HG03095 (cell line): ENCODE measurements around the gene CFAP298.
"Not testable (repeated sequence)": the region's sequence is repeated elsewhere in the genome, so short reads cannot be mapped to it uniquely, and the experiment has no call there.

Source experiments
- ATAC-seq: cut with Tn5 transposase; IDR thresholded peaks from one replicate; pipeline ENCODE4 v1.9.1; 2021; ENCODE audit warnings: moderate library complexity; ENCODE audit not compliant: unreplicated experiment

Gene CFAP298

GRCh38 chr21:32612075-32612998, at the start of gene CFAP298:
Gene CFAP298, minus strand, starts transcription at chr21:32612377. Its CDS starts 134 bp downstream, at chr21:32612243.
- peak; percentile 97 for ATAC-seq

GRCh38 chr21:32661026-32661782, 49.0 kb upstream of the CFAP298 start:
- ATAC-seq, result not testable (repeated sequence)

- no peak for ATAC-seq
Observed at GRCh38 chr21:32658524-32658923, 46.3 kb upstream of the CFAP298 start.

GRCh38 chr21:32653326-32653901, 41.2 kb upstream of the CFAP298 start:
- no peak for ATAC-seq

- ATAC-seq, result no peak
Observed at GRCh38 chr21:32648165-32648564, 36.0 kb upstream of the CFAP298 start.

- no peak for ATAC-seq
Observed at GRCh38 chr21:32645261-32646182, 33.3 kb upstream of the CFAP298 start.

- ATAC-seq, result no peak
Observed at GRCh38 chr21:32641710-32642698, 29.8 kb upstream of the CFAP298 start.

- ATAC-seq, result no peak
Observed at GRCh38 chr21:32626621-32627196, 14.5 kb upstream of the CFAP298 start.

- not testable (repeated sequence) for ATAC-seq
Observed at GRCh38 chr21:32618218-32618617, 6.0 kb upstream of the CFAP298 start.

GRCh38 chr21:32613436-32614043, 1.4 kb upstream of the CFAP298 start:
- no peak for ATAC-seq

GRCh38 chr21:32612999-32613337, 791 bp upstream of the CFAP298 start:
- no peak for ATAC-seq

GRCh38 chr21:32611471-32611997, 643 bp downstream of the CFAP298 start:
- ATAC-seq, result no peak

GRCh38 chr21:32610940-32611339, 1.2 kb downstream of the CFAP298 start:
- ATAC-seq, result not testable (repeated sequence)

GRCh38 chr21:32608851-32609250, 3.3 kb downstream of the CFAP298 start:
- ATAC-seq, result no peak

GRCh38 chr21:32605469-32605868, 6.7 kb downstream of the CFAP298 start:
- no peak for ATAC-seq

- ATAC-seq, result no peak
Observed at GRCh38 chr21:32604464-32604863, 7.7 kb downstream of the CFAP298 start.

GRCh38 chr21:32603131-32603530, 9.0 kb downstream of the CFAP298 start:
- no peak for ATAC-seq

GRCh38 chr21:32602099-32602498, 10.1 kb downstream of the CFAP298 start:
- ATAC-seq, result no peak
